Glutamatergic neuron (in vitro differentiated cells): ENCODE measurements around the gene OR51G2. TPM values are rescaled to one million over a fixed set of nuclear protein-coding genes. Genes with fewer than 3 reads are reported as not detected.
"Not testable (repeated sequence)": the region's sequence is repeated elsewhere in the genome, so short reads cannot be mapped to it uniquely, and the experiment has no call there.

ENCODE experiments used
- DNase-seq: peaks from one replicate; pipeline ENCODE4 v3.0.0; 2022
- H3K27ac Mint-ChIP-seq: one replicate; pipeline ENCODE4 v1.8.0; 2020; ENCODE audit warnings: mild to moderate bottlenecking, mixed read lengths, inconsistent platforms; ENCODE audit not compliant: unreplicated experiment
- H3K27me3 Mint-ChIP-seq: one replicate; pipeline ENCODE4 v1.8.0; 2020; ENCODE audit warnings: mild to moderate bottlenecking, moderate library complexity, mixed read lengths, inconsistent platforms; ENCODE audit not compliant: unreplicated experiment
- H3K36me3 Mint-ChIP-seq: one replicate; pipeline ENCODE4 v1.8.0; 2020; ENCODE audit warnings: mild to moderate bottlenecking, mixed read lengths, inconsistent platforms; ENCODE audit not compliant: unreplicated experiment
- H3K4me1 Mint-ChIP-seq: one replicate; pipeline ENCODE4 v1.8.0; 2020; ENCODE audit warnings: mild to moderate bottlenecking, low read depth, mixed read lengths, inconsistent platforms; ENCODE audit not compliant: unreplicated experiment
- H3K4me3 Mint-ChIP-seq: one replicate; pipeline ENCODE4 v1.8.0; 2020; ENCODE audit warnings: mild to moderate bottlenecking, mixed read lengths, inconsistent platforms; ENCODE audit not compliant: unreplicated experiment
- H3K9me3 Mint-ChIP-seq: one replicate; pipeline ENCODE4 v1.8.0; 2020; ENCODE audit warnings: mild to moderate bottlenecking, moderate library complexity, mixed read lengths, inconsistent platforms; ENCODE audit not compliant: unreplicated experiment
- CTCF ChIP-seq: fragments of 200-600 bp; sonication (generic); IDR thresholded peaks from one replicate; pipeline ENCODE4 v1.5.0; 2021; ENCODE audit not compliant: partially characterized antibody, unreplicated experiment
- long read RNA-seq: library from polyadenylated mRNA; unstranded; transcript quantifications from one replicate; pipeline ENCODE4 v2.0.0, GENCODE V29; 2020; ENCODE audit not compliant: unreplicated experiment
- total RNA-seq: library from RNA; stranded (reverse); fragmentation: NEBNext Ultra II Directional; extraction: Animal tissue kit (Norgen Biotek cat#: 25700); gene quantifications from one replicate; pipeline ENCODE4 v1.2.1, GENCODE V29; 2021; ENCODE audit not compliant: unreplicated experiment

The OR51G2 gene
- not detected for total RNA-seq
- long read RNA-seq, result 0 reads

DNA sequence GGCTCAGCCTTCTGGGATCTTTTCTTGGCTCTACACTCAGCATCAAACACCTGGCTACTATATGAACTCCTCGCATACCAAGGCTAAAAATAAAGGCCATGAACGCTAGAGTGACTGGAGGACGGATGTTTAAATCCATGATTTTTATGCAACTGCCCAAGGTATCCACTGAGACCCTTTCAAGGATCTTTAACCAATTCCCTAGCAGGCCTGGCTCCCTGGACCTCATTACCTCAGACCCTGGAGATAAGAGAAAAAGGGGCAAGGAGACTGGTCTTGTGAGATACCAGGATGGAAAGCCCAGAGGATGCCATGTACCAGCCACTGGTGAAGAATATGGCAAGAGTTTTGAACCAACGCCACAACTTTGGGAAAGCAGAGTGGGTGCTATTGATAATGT is at the start of gene OR51G2:
OR51G2 (minus strand) TSS at position 101 of the 400 bp plus-strand sequence. CDS start 3,687 bp downstream, outside the sequence.
- H3K36me3 Mint-ChIP-seq, result peaks cover 6% of the 10 kb centered on the region
- DNase-seq, result no peak
- no peak within 1 kb of the TSS for H3K27ac Mint-ChIP-seq
- peaks cover 5% of the 10 kb centered on the region for H3K27me3 Mint-ChIP-seq
- no peak within 1 kb of the TSS for H3K4me3 Mint-ChIP-seq
- TF ChIP-seq CTCF, result no peak
- H3K9me3 Mint-ChIP-seq, result no peaks in the 10 kb centered on the region
- no peaks in the 10 kb centered on the region for H3K4me1 Mint-ChIP-seq

GRCh38 chr11:4962816-4963215 is 43.7 kb upstream of the OR51G2 start:
- H3K4me1 Mint-ChIP-seq, result peaks cover 4% of the 10 kb centered on the region
- H3K27ac Mint-ChIP-seq, result no peak overlapping the region
- no peak overlapping the region for H3K4me3 Mint-ChIP-seq
- H3K36me3 Mint-ChIP-seq, result no peaks in the 10 kb centered on the region
- peaks cover 7% of the 10 kb centered on the region for H3K9me3 Mint-ChIP-seq
- no peak for DNase-seq
- H3K27me3 Mint-ChIP-seq, result no peaks in the 10 kb centered on the region
- TF ChIP-seq CTCF, result no peak

GRCh38 chr11:4960877-4961276 is 41.7 kb upstream of the OR51G2 start:
- H3K4me3 Mint-ChIP-seq, result no peak overlapping the region
- DNase-seq, result no peak
- H3K9me3 Mint-ChIP-seq, result peaks cover 7% of the 10 kb centered on the region

GRCh38 chr11:4957396-4957795 is 38.2 kb upstream of the OR51G2 start:
- no peak for TF ChIP-seq CTCF
- Mint-ChIP-seq H3K27me3 (no peaks in the 10 kb centered on the region), H3K4me1 (peaks cover 2% of the 10 kb centered on the region), H3K9me3 (no peaks in the 10 kb centered on the region), H3K27ac (no peak overlapping the region), H3K4me3 (no peak overlapping the region), H3K36me3 (no peaks in the 10 kb centered on the region)
- no peak for DNase-seq

More at GRCh38 chr11:4960877-4961276, 41.7 kb upstream of the OR51G2 start:
- Mint-ChIP-seq H3K4me1 (peaks cover 4% of the 10 kb centered on the region), H3K27me3 (no peaks in the 10 kb centered on the region), H3K36me3 (no peaks in the 10 kb centered on the region), H3K27ac (no peak overlapping the region)
- TF ChIP-seq CTCF, result no peak

- not testable (repeated sequence) for H3K9me3 Mint-ChIP-seq, H3K27ac Mint-ChIP-seq, H3K4me1 Mint-ChIP-seq, DNase-seq, H3K4me3 Mint-ChIP-seq, H3K36me3 Mint-ChIP-seq, H3K27me3 Mint-ChIP-seq
Observed at GRCh38 chr11:4955613-4956012, 36.5 kb upstream of the OR51G2 start, which contains the start of gene OR51A2. Gene OR51A2 (minus strand): TSS chr11:4955713. CDS start chr11:4955713, 0 bp downstream.

- H3K36me3 Mint-ChIP-seq, result no peaks in the 10 kb centered on the region
- no peaks in the 10 kb centered on the region for H3K4me1 Mint-ChIP-seq
- H3K9me3 Mint-ChIP-seq, result no peaks in the 10 kb centered on the region
- TF ChIP-seq CTCF, result no peak
- DNase-seq, result no peak
- no peaks in the 10 kb centered on the region for H3K27me3 Mint-ChIP-seq
- H3K4me3 Mint-ChIP-seq, result no peak within 1 kb of the TSS
- no peak within 1 kb of the TSS for H3K27ac Mint-ChIP-seq
Observed at GRCh38 chr11:4947505-4947904, 28.4 kb upstream of the OR51G2 start, which contains the start of gene OR51A4. Gene OR51A4 (minus strand): TSS chr11:4947605. CDS start chr11:4947100, 505 bp downstream.
